DND-41 (cell line): Measurements from ENCODE around the gene MOB3B.

Source experiments
- ATAC-seq: fragments of 200-7000 bp; cut with Tn5 transposase; 3 replicates; pipeline ENCODE4 v1.9.1; 2021; ENCODE audit warnings: low read depth; ENCODE audit not compliant: insufficient read depth
- DNase-seq: peaks from one replicate; pipeline ENCODE4 v3.0.0-alpha.2; 2020
- H2AFZ ChIP-seq: 2 replicates; pipeline ENCODE4 v1.6.0; 2012; ENCODE audit warnings: low read depth, low read length
- H3K27ac ChIP-seq: 2 replicates; pipeline ENCODE4 v1.5.1; 2012; ENCODE audit warnings: low read length, inconsistent platforms
- H3K27me3 ChIP-seq: fragments of 200-600 bp; sonication (generic); 2 replicates; pipeline ENCODE4 v1.6.0; 2012; ENCODE audit warnings: low read length, mild to moderate bottlenecking, inconsistent platforms; ENCODE audit not compliant: insufficient read depth, poor library complexity
- H3K36me3 ChIP-seq: 2 replicates; pipeline ENCODE4 v1.5.1; 2012; ENCODE audit warnings: low read length, inconsistent platforms; ENCODE audit not compliant: insufficient read depth
- H3K4me1 ChIP-seq: 2 replicates; pipeline ENCODE4 v1.5.1; 2012; ENCODE audit warnings: mild to moderate bottlenecking, low read length; ENCODE audit not compliant: insufficient read depth
- H3K4me2 ChIP-seq: 2 replicates; pipeline ENCODE4 v1.6.0; 2012; ENCODE audit warnings: mild to moderate bottlenecking, moderate library complexity, low read length, inconsistent platforms; ENCODE audit not compliant: insufficient read depth
- H3K4me3 ChIP-seq, 2 experiments: fragments of 200-600 bp in 1 of 2; shearing (Covaris generic) in 1 of 2; 2 replicates each; pipeline ENCODE4 v1.5.1; 2012 to 2016; ENCODE audit warnings: inconsistent platforms in 2 of 2, low read length in 2 of 2, mild to moderate bottlenecking in 2 of 2, low read depth in 1 of 2, moderate library complexity in 1 of 2
- H3K79me2 ChIP-seq: 2 replicates; pipeline ENCODE4 v1.6.0; 2012; ENCODE audit warnings: low read length, inconsistent platforms; ENCODE audit not compliant: insufficient read depth
- H3K9ac ChIP-seq: 2 replicates; pipeline ENCODE4 v1.6.0; 2012; ENCODE audit warnings: low read depth, mild to moderate bottlenecking, inconsistent platforms, low read length, moderate library complexity
- H3K9me3 ChIP-seq: 2 replicates; pipeline ENCODE4 v1.5.1; 2012; ENCODE audit warnings: low read length, moderate library complexity, mild to moderate bottlenecking, inconsistent platforms; ENCODE audit not compliant: insufficient read depth, severe bottlenecking
- H4K20me1 ChIP-seq: 2 replicates; pipeline ENCODE4 v1.6.0; 2012; ENCODE audit warnings: low read length; ENCODE audit not compliant: insufficient read depth
- CTCF ChIP-seq: IDR thresholded peaks from 2 replicates; pipeline ENCODE4 v1.5.1; 2012; ENCODE audit warnings: borderline replicate concordance, low read length, moderate library complexity, mild to moderate bottlenecking; ENCODE audit not compliant: poor library complexity, severe bottlenecking; ENCODE audit errors: extremely low read depth
- EZH2 ChIP-seq: IDR thresholded peaks from 3 replicates; pipeline ENCODE4 v1.6.1; 2012; ENCODE audit warnings: borderline replicate concordance, low read depth, mild to moderate bottlenecking, moderate library complexity, low read length, inconsistent platforms; ENCODE audit not compliant: severe bottlenecking

MOB3B gene

GRCh38 chr9:27368316-27368985, 161.2 kb downstream of the MOB3B start:
- H3K27ac ChIP-seq: no peak overlapping the region
- H3K9ac ChIP-seq: no peak overlapping the region
- no peaks in the 10 kb centered on the region for H3K4me1 ChIP-seq
- DNase-seq (no peak), ATAC-seq (no peak)
- H3K9me3 ChIP-seq: no peaks in the 10 kb centered on the region
- no peaks in the 10 kb centered on the region for H3K79me2 ChIP-seq
- no peaks in the 10 kb centered on the region for H3K36me3 ChIP-seq
- H2AFZ ChIP-seq: no peak overlapping the region
- H3K4me2 ChIP-seq: no peak overlapping the region
- H3K27me3 ChIP-seq: no peaks in the 10 kb centered on the region
- no peak for TF ChIP-seq CTCF
- no peak for TF ChIP-seq EZH2
- H4K20me1 ChIP-seq: no peaks in the 10 kb centered on the region
- no peak overlapping the region for H3K4me3 ChIP-seq

- Histone ChIP-seq H3K4me1 (no peaks in the 10 kb centered on the region), H3K4me3 (no peak overlapping the region), H3K4me2 (no peak overlapping the region)
Measured at GRCh38 chr9:27367921-27368315, 161.7 kb downstream of the MOB3B start.

GRCh38 chr9:27367175-27367798, 162.3 kb downstream of the MOB3B start:
- H3K27me3 ChIP-seq: no peaks in the 10 kb centered on the region
- no peak overlapping the region for H3K4me2 ChIP-seq
- no peaks in the 10 kb centered on the region for H4K20me1 ChIP-seq
- no peak overlapping the region for H3K9ac ChIP-seq
- no peak for TF ChIP-seq CTCF
- no peak for TF ChIP-seq EZH2
- H3K9me3 ChIP-seq: no peaks in the 10 kb centered on the region
- no peak overlapping the region for H3K4me3 ChIP-seq
- no peak overlapping the region for H3K27ac ChIP-seq
- H3K79me2 ChIP-seq: no peaks in the 10 kb centered on the region
- no peak overlapping the region for H2AFZ ChIP-seq
- ATAC-seq (no peak), DNase-seq (no peak)
- no peaks in the 10 kb centered on the region for H3K36me3 ChIP-seq
- no peaks in the 10 kb centered on the region for H3K4me1 ChIP-seq

More at GRCh38 chr9:27367921-27368315, 161.7 kb downstream of the MOB3B start:
- Histone ChIP-seq H3K36me3 (no peaks in the 10 kb centered on the region), H3K9me3 (no peaks in the 10 kb centered on the region), H3K9ac (no peak overlapping the region), H3K79me2 (no peaks in the 10 kb centered on the region), H4K20me1 (no peaks in the 10 kb centered on the region), H3K27ac (no peak overlapping the region), H2AFZ (no peak overlapping the region), H3K27me3 (no peaks in the 10 kb centered on the region)
- DNase-seq: no peak
- no peak for ATAC-seq
- TF ChIP-seq CTCF: no peak
- TF ChIP-seq EZH2: no peak
